Stomach (tissue), 9 donors: ENCODE results near the gene MBNL2. TPM values are rescaled to one million over a fixed set of nuclear protein-coding genes. Genes with fewer than 3 reads are reported as not detected.

Experiments used
- DNase-seq, 2 donors: peaks; one replicate each; pipeline versions ENCODE4 v3.0.0 to v3.0.0-alpha.2; 2013 to 2019
- H3K27ac ChIP-seq, 5 donors: fragments of 200-600 bp in 4 of 5; sonication (generic) in 4 of 5; one replicate each; pipeline ENCODE4 v1.5.1; 2013 to 2019; ENCODE audit warnings: mild to moderate bottlenecking in 1 of 5, moderate library complexity in 1 of 5
- H3K27me3 ChIP-seq, 3 donors: fragments of 200-600 bp; sonication (generic); one replicate each; pipeline ENCODE4 v1.5.1; 2017 to 2019; ENCODE audit warnings: mixed run types in 1 of 3
- H3K36me3 ChIP-seq, 4 donors: fragments of 200-600 bp; sonication (generic); 1 replicate in 3 of 4; 2 replicates in 1 of 4; pipeline ENCODE4 v1.5.1; 2016 to 2019
- H3K4me1 ChIP-seq, 4 donors: fragments of 200-600 bp; sonication (generic); one replicate each; pipeline ENCODE4 v1.5.1; 2016 to 2019
- H3K4me3 ChIP-seq, 4 donors: fragments of 200-600 bp; sonication (generic) in 3 of 4; one replicate each; pipeline ENCODE4 v1.5.1; 2016 to 2019; ENCODE audit warnings: mild to moderate bottlenecking in 1 of 4
- H3K9me3 ChIP-seq, 4 donors: fragments of 200-600 bp; sonication (generic); one replicate each; pipeline ENCODE4 v1.5.1; 2016 to 2019
- EP300 ChIP-seq: sonication (generic); formaldehyde crosslinking; IDR thresholded peaks from one replicate; pipeline ENCODE4 v1.6.1; 2017; ENCODE audit warnings: antibody characterized with exemption
- POLR2A ChIP-seq, 4 donors: fragments of 450-650 bp; IDR thresholded peaks; one replicate each; pipeline ENCODE4 v1.6.1; 2016; ENCODE audit warnings: antibody characterized with exemption in 4 of 4, control low read depth in 2 of 4, mild to moderate bottlenecking in 1 of 4, moderate library complexity in 1 of 4
- POLR2AphosphoS5 ChIP-seq, 3 donors: sonication (generic); formaldehyde crosslinking; IDR thresholded peaks; one replicate each; pipeline ENCODE4 v1.6.1; 2016; ENCODE audit warnings: antibody characterized with exemption in 3 of 3
- WGBS, 5 donors: extraction: QIAGEN DNeasy Blood & Tissue Kit in 3 of 5; methylation state at CpG; one replicate each; pipeline versions ENCODE4 v1.1.5 to v1.1.7; 2013 to 2018; 5-methylcytosine and 5-hydroxymethylcytosine counted together
- intact Hi-C: fragments of 100-400 bp; cut with DNase I; formaldehyde crosslinking; loops from one replicate; pipeline ENCODE4 v1.15.1; 2023; ENCODE audit warnings: low total_unique reads
- polyA plus RNA-seq, 3 donors: library from polyadenylated mRNA; stranded (reverse); fragments of 200-250 nt; gene quantifications; one replicate each; pipeline ENCODE4 v1.2.3, GENCODE V29; 2013
- total RNA-seq, 5 donors: library from RNA; depleted of rRNA; stranded (reverse); fragments of >200 nt; gene quantifications; one replicate each; pipeline versions ENCODE4 v1.1.0 to v1.2.3, GENCODE V29; 2014 to 2016
- TF ChIP-seq, protein P1 (sequence below), 7 experiments: fragments of 450-650 bp in 4 of 7; fragments of 200-600 bp in 3 of 7; sonication (generic) in 3 of 7; IDR thresholded peaks; one replicate each; pipeline ENCODE4 v1.5.1; 2016 to 2019; ENCODE audit warnings: antibody characterized with exemption in 7 of 7, control low read depth in 2 of 7, mild to moderate bottlenecking in 1 of 7
- donor health status: healthy with polysubstance abuse.
- donor health status: Bipolar disorder and iron deficiency.
- donor health status: healthy.

The MBNL2 gene
- total and polyA plus RNA-seq, 8 donors, result 8.3 to 74.5 (median 25.6) TPM

GRCh38 chr13:97423300-97424045 is 201.3 kb downstream of the MBNL2 start:
- Histone ChIP-seq H3K4me1 (no peaks in the 10 kb centered on the region), H3K27me3 (no peaks in the 10 kb centered on the region), H3K4me3 (no peak overlapping the region), H3K9me3 (no peaks in the 10 kb centered on the region), H3K36me3 (no peaks in the 10 kb centered on the region), H3K27ac (no peak overlapping the region)
- TF ChIP-seq EP300 (no peak), POLR2A (IDR thresholded peaks at IDR 0.05) (no peak), POLR2AphosphoS5 (IDR thresholded peaks at IDR 0.05) (no peak)
- TF ChIP-seq, protein P1, sequence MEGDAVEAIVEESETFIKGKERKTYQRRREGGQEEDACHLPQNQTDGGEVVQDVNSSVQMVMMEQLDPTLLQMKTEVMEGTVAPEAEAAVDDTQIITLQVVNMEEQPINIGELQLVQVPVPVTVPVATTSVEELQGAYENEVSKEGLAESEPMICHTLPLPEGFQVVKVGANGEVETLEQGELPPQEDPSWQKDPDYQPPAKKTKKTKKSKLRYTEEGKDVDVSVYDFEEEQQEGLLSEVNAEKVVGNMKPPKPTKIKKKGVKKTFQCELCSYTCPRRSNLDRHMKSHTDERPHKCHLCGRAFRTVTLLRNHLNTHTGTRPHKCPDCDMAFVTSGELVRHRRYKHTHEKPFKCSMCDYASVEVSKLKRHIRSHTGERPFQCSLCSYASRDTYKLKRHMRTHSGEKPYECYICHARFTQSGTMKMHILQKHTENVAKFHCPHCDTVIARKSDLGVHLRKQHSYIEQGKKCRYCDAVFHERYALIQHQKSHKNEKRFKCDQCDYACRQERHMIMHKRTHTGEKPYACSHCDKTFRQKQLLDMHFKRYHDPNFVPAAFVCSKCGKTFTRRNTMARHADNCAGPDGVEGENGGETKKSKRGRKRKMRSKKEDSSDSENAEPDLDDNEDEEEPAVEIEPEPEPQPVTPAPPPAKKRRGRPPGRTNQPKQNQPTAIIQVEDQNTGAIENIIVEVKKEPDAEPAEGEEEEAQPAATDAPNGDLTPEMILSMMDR (IDR thresholded peaks at IDR 0.05), result no peak
- no peak for DNase-seq
- intact Hi-C loops, result no loop called here
- 76 to 85% (median 81%) methylated on average over 8 of the region's 8 CpGs for WGBS, 5 donors

DNA sequence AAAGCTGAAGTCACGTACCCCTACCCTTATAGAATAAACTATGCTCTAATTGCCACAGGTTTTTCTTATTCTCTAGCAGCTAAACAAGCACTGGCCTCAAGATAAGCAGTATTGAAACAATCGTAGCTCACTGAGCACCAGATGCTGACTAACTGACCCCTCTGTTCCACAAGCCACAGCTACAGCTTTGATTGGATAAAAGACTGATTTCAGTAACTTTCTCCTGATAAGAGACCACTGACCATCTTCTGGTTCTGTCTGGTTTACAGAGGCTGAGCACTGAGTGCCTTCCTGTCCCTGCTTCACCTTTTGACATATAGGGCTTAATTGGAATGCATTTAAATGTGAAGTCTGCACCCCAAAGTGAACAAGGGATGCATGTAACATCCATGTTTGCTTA is 203.5 kb downstream of the MBNL2 start:
- H3K27ac ChIP-seq, result no peak overlapping the region
- intact Hi-C loops, result no loop called here
- WGBS, 5 donors, result 35 to 59% (median 56%) methylated on average over 2 of the region's 2 CpGs

DNA sequence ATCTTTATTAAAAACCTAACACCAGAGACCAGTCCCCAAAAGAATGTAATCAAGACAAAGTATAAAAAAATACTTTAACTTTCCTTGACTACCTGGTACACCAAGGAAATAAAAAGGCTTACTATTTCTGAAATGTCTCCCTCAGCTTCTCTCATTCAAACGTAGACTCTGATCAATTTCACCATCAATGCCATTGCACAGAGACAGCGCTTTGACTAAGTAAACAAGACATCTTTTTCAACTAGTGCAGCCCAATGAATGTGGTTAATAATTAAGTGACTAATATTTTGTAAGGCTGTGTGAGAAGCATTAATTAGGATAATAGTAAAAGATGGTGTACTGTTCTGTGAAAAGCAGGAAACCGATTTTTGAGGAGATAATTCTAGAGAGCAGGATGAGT is 204.6 kb downstream of the MBNL2 start:
- peaks cover 0 to 7% (median 0%) of the 10 kb centered on the region in 4 donors for H3K4me1 ChIP-seq
- H3K4me3 ChIP-seq, result no peak overlapping the region
- no peaks in the 10 kb centered on the region for H3K36me3 ChIP-seq
- H3K27me3 ChIP-seq, result no peaks in the 10 kb centered on the region
- H3K9me3 ChIP-seq, result no peaks in the 10 kb centered on the region
- no peak for DNase-seq
- 77 to 91% (median 88%) methylated on average over 3 of the region's 3 CpGs for WGBS, 5 donors
- TF ChIP-seq POLR2AphosphoS5 (IDR thresholded peaks at IDR 0.05), result no peak
- TF ChIP-seq, protein P1 (IDR thresholded peaks at IDR 0.05), result no peak
- no peak for TF ChIP-seq EP300
- TF ChIP-seq POLR2A (IDR thresholded peaks at IDR 0.05), result no peak
- intact Hi-C loops, result no loop called here
- H3K27ac ChIP-seq, result no peak overlapping the region

More for the DNA sequence above, 203.5 kb downstream of the MBNL2 start:
- no peaks in the 10 kb centered on the region for H3K36me3 ChIP-seq
- peaks cover 0 to 5% (median 0%) of the 10 kb centered on the region in 4 donors for H3K4me1 ChIP-seq
- TF ChIP-seq, protein P1 (IDR thresholded peaks at IDR 0.05), result no peak
- TF ChIP-seq POLR2AphosphoS5 (IDR thresholded peaks at IDR 0.05) (no peak), EP300 (no peak), POLR2A (IDR thresholded peaks at IDR 0.05) (no peak)
- H3K27me3 ChIP-seq, result no peaks in the 10 kb centered on the region
- no peaks in the 10 kb centered on the region for H3K9me3 ChIP-seq
- no peak for DNase-seq
- no peak overlapping the region for H3K4me3 ChIP-seq

DNA sequence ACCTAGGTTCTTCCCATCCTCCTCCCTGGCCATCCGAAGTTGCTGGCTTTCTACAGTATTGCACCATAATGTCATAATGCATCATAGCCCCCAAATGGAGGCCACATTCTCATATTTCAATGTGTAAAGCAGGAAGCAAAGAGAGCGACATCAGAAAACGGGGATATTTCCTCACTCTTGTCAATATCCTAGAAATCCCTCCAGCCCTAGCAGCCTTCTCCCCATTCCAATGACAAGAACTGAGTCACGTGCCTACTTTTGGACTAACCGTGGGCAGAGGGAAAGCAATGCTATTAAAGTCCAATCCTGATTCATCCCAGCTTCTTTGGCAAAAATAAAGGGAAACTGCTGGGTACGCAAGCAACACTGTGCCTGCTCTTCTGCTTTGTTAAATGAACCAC is 207.5 kb downstream of the MBNL2 start:
- Histone ChIP-seq H3K27me3 (no peaks in the 10 kb centered on the region), H3K9me3 (no peaks in the 10 kb centered on the region), H3K4me1 (peaks cover 0 to 14% (median 7%) of the 10 kb centered on the region in 4 donors), H3K36me3 (no peaks in the 10 kb centered on the region), H3K27ac (peak overlapping the region in 3 of 5 donors; percentile 23 to 42 (median 38)), H3K4me3 (peak overlapping the region in 1 of 4 donors; percentile 14)
- WGBS, 5 donors, result 64 to 75% (median 70%) methylated on average over 6 of the region's 6 CpGs
- intact Hi-C loops, result no loop called here
- DNase-seq, result peak in 1 of 2 donors; percentile 49
- TF ChIP-seq POLR2AphosphoS5 (IDR thresholded peaks at IDR 0.05), result no peak
- no peak for TF ChIP-seq EP300
- TF ChIP-seq POLR2A (IDR thresholded peaks at IDR 0.05), result no peak
- TF ChIP-seq, protein P1 (IDR thresholded peaks at IDR 0.05), result no peak
